Type B pancreatic cell (in vitro differentiated cells): Measurements from ENCODE around the gene ABHD6. TPM values are rescaled to one million over a fixed set of nuclear protein-coding genes. Genes with fewer than 3 reads are reported as not detected.
"Not testable (repeated sequence)": the region's sequence is repeated elsewhere in the genome, so short reads cannot be mapped to it uniquely, and the experiment has no call there.

Experiments
- DNase-seq: peaks from one replicate; pipeline ENCODE4 v3.0.0; 2021; ENCODE audit warnings: mixed read lengths; ENCODE audit not compliant: unreplicated experiment; ENCODE audit errors: extremely low spot score
- H3K27ac Mint-ChIP-seq: 2 replicates; pipeline ENCODE4 v1.8.0; 2021; ENCODE audit warnings: mild to moderate bottlenecking, mixed read lengths
- H3K27me3 Mint-ChIP-seq: 2 replicates; pipeline ENCODE4 v1.8.0; 2021; ENCODE audit warnings: mixed read lengths
- H3K36me3 Mint-ChIP-seq: 2 replicates; pipeline ENCODE4 v1.8.0; 2021; ENCODE audit warnings: mixed read lengths
- H3K4me1 Mint-ChIP-seq: one replicate; pipeline ENCODE4 v1.8.0; 2021; ENCODE audit warnings: mixed read lengths; ENCODE audit not compliant: unreplicated experiment
- H3K4me3 Mint-ChIP-seq: 2 replicates; pipeline ENCODE4 v1.8.0; 2021; ENCODE audit warnings: mild to moderate bottlenecking, mixed read lengths
- H3K9me3 Mint-ChIP-seq: 2 replicates; pipeline ENCODE4 v1.8.0; 2021; ENCODE audit warnings: mixed read lengths
- total RNA-seq: library from RNA; stranded (reverse); gene quantifications from 2 replicates; pipeline ENCODE4 v1.2.1, GENCODE V29; 2021; ENCODE audit warnings: low replicate concordance
- TF ChIP-seq, protein P1 (sequence below): fragments of 200-600 bp; sonication (generic); conservative IDR thresholded peaks from 2 replicates; pipeline ENCODE4 v1.5.0; 2021; ENCODE audit warnings: antibody characterized with exemption, mild to moderate bottlenecking

The ABHD6 gene
- total RNA-seq, 1 donor from 2014 or later, result 15.7 TPM

DNA sequence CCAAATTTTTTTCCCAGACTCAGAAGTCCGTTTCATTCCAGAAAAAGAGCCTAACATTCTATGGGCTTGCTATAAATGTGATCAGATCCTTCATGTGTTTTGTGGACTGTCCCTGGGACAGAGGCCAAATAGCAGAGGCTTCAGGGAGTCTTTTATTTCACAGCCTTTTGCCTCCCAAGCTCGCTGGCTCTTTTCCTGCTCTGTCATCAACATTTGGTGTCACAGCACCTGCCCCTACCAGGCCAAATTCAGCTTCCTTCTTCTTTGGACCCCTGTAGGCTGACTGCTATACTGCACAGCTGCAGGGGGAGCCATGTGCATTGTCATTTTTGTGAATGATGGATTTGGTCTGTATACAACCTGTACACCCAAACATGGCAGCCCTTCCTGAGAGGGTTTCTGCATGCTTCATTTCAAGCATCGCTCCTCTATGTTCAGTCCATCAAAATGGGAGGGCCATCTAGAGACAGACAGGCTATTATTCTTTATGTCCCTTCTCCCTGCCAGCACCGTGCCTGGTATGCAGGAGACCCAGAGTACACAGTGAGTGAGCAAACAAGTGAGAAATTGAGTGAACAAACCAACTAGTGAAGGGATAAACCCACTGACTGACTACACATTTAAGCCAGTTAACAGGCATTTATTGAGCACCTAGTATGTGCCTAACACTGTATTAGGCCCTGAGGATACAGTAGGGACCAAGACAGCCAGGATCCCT is 50.6 kb downstream of the ABHD6 start:
- H3K4me3 Mint-ChIP-seq, result no peak overlapping the region
- TF ChIP-seq, protein P1, sequence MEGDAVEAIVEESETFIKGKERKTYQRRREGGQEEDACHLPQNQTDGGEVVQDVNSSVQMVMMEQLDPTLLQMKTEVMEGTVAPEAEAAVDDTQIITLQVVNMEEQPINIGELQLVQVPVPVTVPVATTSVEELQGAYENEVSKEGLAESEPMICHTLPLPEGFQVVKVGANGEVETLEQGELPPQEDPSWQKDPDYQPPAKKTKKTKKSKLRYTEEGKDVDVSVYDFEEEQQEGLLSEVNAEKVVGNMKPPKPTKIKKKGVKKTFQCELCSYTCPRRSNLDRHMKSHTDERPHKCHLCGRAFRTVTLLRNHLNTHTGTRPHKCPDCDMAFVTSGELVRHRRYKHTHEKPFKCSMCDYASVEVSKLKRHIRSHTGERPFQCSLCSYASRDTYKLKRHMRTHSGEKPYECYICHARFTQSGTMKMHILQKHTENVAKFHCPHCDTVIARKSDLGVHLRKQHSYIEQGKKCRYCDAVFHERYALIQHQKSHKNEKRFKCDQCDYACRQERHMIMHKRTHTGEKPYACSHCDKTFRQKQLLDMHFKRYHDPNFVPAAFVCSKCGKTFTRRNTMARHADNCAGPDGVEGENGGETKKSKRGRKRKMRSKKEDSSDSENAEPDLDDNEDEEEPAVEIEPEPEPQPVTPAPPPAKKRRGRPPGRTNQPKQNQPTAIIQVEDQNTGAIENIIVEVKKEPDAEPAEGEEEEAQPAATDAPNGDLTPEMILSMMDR, result peak; percentile 42
- DNase-seq, result no peak
- H3K9me3 Mint-ChIP-seq, result no peaks in the 10 kb centered on the region
- H3K4me1 Mint-ChIP-seq, result no peaks in the 10 kb centered on the region
- no peaks in the 10 kb centered on the region for H3K27me3 Mint-ChIP-seq
- H3K27ac Mint-ChIP-seq, result no peak overlapping the region
- peaks cover 27% of the 10 kb centered on the region for H3K36me3 Mint-ChIP-seq

DNA sequence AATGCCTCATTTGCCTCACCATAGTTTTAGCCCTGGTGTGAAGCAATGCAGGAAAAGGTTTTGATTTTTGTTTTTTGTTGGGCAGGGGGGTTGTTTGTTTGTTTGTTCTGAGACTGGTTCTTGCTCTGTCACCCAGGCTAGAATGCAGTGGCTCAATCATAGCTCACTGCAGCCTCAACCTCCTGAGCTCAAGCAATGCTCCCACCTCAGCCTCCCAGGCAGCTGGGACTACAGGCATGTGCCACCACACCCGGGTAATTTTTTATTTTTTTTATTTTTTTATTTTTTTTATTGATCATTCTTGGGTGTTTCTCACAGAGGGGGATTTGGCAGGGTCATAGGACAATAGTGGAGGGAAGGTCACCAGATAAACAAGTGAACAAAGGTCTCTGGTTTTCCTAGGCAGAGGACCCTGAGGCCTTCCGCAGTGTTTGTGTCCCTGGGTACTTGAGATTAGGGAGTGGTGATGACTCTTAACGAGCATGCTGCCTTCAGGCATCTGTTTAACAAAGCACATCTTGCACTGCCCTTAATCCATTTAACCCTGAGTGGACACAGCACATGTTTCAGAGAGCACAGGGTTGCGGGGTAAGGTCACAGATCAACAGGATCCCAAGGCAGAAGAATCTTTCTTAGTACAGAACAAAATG is 51.5 kb downstream of the ABHD6 start:
- peaks cover 21% of the 10 kb centered on the region for H3K36me3 Mint-ChIP-seq
- H3K4me3 Mint-ChIP-seq, H3K9me3 Mint-ChIP-seq, H3K27ac Mint-ChIP-seq, DNase-seq, H3K27me3 Mint-ChIP-seq, H3K4me1 Mint-ChIP-seq: not testable (repeated sequence)

DNA sequence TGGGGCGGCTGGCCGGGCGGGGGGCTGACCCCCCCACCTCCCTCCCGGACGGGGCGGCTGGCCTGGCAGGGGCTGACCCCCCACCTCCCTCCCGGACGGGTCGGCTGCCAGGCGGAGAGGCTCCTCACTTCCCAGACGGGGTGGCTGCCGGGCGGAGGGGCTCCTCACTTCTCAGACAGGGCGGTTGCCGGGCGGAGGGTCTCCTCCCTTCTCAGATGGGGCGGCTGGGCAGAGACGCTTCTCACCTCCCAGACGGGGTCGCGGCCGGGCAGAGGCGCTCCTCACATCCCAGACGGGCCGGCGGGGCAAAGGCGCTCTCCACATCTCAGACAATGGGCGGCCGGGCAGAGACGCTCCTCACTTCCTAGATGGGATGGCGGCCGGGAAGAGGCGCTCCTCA is 52.9 kb downstream of the ABHD6 start:
- H3K4me1 Mint-ChIP-seq, H3K27ac Mint-ChIP-seq, H3K4me3 Mint-ChIP-seq, H3K27me3 Mint-ChIP-seq, DNase-seq, H3K9me3 Mint-ChIP-seq: not testable (repeated sequence)
- H3K36me3 Mint-ChIP-seq, result peaks cover 17% of the 10 kb centered on the region

DNA sequence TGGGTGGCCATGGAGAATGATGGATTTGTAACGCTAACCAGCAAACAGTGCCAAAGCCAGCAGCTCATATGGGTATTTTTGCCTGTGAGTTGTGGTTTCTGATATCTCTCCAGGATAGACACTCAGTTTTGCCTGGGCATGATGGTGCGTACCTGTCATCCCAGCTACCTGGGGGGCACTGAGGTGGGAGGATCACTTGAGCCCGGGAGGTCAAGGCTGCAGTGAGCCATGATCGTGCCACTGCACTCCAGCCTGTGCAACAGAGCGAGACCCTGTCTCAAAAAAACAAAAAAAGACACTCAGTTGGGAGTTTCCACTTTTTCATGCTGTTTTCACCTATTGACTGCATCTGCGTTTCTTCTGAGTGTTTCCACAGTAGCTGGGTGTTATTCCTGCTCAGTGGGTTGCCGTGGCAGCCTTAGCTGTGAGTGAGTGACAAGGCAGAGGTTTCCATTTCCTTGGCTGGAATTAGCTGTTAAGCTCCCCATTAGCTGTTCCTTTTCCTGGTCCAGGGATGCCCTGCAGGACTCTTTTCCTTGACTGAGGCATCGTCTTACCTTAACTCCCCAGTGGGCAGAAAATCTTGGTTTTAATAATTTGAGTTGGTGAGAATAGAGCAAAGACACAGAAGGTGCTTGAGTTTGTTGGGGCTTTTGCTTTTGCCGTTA is 54.2 kb downstream of the ABHD6 start:
- Mint-ChIP-seq H3K27ac (no peak overlapping the region), H3K4me1 (no peaks in the 10 kb centered on the region)
- DNase-seq, result no peak

DNA sequence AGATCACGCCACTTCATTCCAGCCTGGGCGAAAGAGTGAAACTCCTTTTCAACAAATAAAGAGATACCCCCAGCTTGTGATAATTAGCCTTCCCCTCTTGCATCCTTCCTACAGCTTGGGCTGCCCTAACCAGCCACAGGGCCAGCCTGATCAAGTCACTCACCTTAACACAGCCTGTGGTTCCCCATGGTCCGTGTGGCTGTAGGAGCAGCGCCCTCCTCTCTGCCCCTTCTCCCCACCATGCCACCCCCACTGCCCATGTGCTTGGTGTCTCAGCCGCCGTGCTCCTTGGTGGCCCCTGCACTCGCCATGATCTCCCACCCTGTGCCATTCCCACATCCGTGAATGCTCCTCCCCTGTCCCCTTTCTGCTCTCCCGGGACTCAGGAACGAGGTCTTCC is 55.3 kb downstream of the ABHD6 start:
- no peaks in the 10 kb centered on the region for H3K9me3 Mint-ChIP-seq
- H3K36me3 Mint-ChIP-seq, result peaks cover 15% of the 10 kb centered on the region
- H3K27me3 Mint-ChIP-seq, result no peaks in the 10 kb centered on the region
- no peak for DNase-seq
- H3K4me3 Mint-ChIP-seq, result no peak overlapping the region
- TF ChIP-seq, protein P1, result no peak
- H3K27ac Mint-ChIP-seq, result no peak overlapping the region
- H3K4me1 Mint-ChIP-seq, result no peaks in the 10 kb centered on the region

More for the DNA sequence above, 54.2 kb downstream of the ABHD6 start:
- Mint-ChIP-seq H3K9me3 (no peaks in the 10 kb centered on the region), H3K4me3 (no peak overlapping the region), H3K36me3 (peaks cover 17% of the 10 kb centered on the region), H3K27me3 (no peaks in the 10 kb centered on the region)
- TF ChIP-seq, protein P1, result no peak

DNA sequence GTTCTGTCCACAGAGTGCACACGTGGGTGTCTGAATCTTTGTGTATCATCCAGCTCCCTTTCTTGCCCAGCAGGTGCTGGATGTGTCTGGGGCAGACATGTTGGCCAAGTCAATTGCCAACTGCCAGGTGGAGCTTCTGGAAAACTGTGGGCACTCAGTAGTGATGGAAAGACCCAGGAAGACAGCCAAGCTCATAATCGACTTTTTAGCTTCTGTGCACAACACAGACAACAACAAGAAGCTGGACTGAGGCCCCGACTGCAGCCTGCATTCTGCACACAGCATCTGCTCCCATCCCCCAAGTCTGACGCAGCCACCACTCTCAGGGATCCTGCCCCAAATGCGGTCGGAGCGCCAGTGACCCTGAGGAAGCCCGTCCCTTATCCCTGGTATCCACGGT is 55.9 kb downstream of the ABHD6 start:
- no peak for DNase-seq
- no peak overlapping the region for H3K27ac Mint-ChIP-seq
- no peaks in the 10 kb centered on the region for H3K27me3 Mint-ChIP-seq
- H3K9me3 Mint-ChIP-seq, result no peaks in the 10 kb centered on the region
- no peaks in the 10 kb centered on the region for H3K4me1 Mint-ChIP-seq
- TF ChIP-seq, protein P1, result no peak
- H3K36me3 Mint-ChIP-seq, result peaks cover 8% of the 10 kb centered on the region
- no peak overlapping the region for H3K4me3 Mint-ChIP-seq
